ENCODE data around the gene GPR137B.

DNA sequence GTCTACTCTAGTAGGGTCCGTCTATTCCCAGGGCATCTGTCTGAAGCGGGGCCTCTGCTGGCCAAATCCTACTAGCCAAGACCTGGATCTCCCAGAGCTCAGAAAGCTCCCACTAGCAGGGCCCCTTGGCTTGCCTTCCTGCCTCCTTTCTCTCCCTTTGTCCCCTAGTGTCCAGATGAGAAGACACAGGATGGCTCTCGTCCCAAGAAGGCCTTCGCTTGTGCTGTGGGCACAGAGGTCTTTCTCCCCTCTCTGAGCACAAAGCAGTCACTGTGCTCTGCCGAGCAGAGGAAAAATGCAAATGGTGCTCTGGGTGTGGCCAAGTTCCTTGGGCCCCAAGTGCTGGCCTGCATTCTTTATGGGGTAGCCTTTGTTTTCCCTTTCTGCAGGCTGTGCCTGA is 13.0 kb upstream of the GPR137B start:
- TF ChIP-seq SUZ12 (IDR thresholded peaks at IDR 0.05; ENCODE audit: extremely low read depth, insufficient read depth, insufficient read length) (no peak), ZNF274 (IDR thresholded peaks at IDR 0.05; ENCODE audit: low read depth, low read length) (no peak), YY1 (IDR thresholded peaks at IDR 0.05; ENCODE audit: insufficient read depth, insufficient read length) (no peak)
